Pancreas (tissue), 10 donors: ENCODE results near the gene BFSP2. TPM values are rescaled to one million over a fixed set of nuclear protein-coding genes. Genes with fewer than 3 reads are reported as not detected.
A peak's percentile ranks its signal among the peaks of the same experiment; 100 is the strongest.

ENCODE experiments used
- ATAC-seq, 4 donors: fragments of 200-7000 bp; cut with Tn5 transposase; one replicate each; pipeline versions ENCODE4 v1.8.0 to v1.9.1; 2020; ENCODE audit warnings: mild to moderate bottlenecking in 4 of 4, moderate library complexity in 4 of 4
- DNase-seq, 6 donors: peaks; one replicate each; pipeline ENCODE4 v3.0.0-alpha.2; 2020
- FAIRE-seq: peaks from 2 replicates; lab custom pipeline; 2012; peaks lifted over from hg19 to GRCh38; lab: Jason Lieb, UNC
- H3K27ac ChIP-seq, 4 donors: fragments of 200-600 bp; sonication (generic); 1 replicate in 3 of 4; 2 replicates in 1 of 4; pipeline versions ENCODE4 v1.5.0 to v1.8.0; 2020
- H3K27me3 ChIP-seq, 4 donors: fragments of 200-600 bp; one replicate each; pipeline ENCODE4 v1.8.0; 2021
- H3K36me3 ChIP-seq, 3 donors: fragments of 200-600 bp; sonication (generic) in 1 of 3; one replicate each; pipeline versions ENCODE4 v1.5.0 to v1.8.0; 2020 to 2021
- H3K4me1 ChIP-seq, 3 donors: fragments of 200-600 bp; one replicate each; pipeline ENCODE4 v1.8.0; 2021
- H3K4me3 ChIP-seq, 4 donors: fragments of 200-600 bp; sonication (generic) in 2 of 4; one replicate each; pipeline versions ENCODE4 v1.5.0 to v1.8.0; 2020 to 2021
- H3K9me3 ChIP-seq, 4 donors: fragments of 200-600 bp; one replicate each; pipeline ENCODE4 v1.8.0; 2021
- WGBS, 2 donors: extraction: QIAGEN DNeasy Blood & Tissue Kit; methylation state at CpG; one replicate each; pipeline ENCODE4 v1.1.7; 2013; 5-methylcytosine and 5-hydroxymethylcytosine counted together
- intact Hi-C, 3 donors: fragments of 100-400 bp; cut with DNase I; formaldehyde crosslinking; loops; one replicate each; pipeline versions ENCODE4 v1.11.1 to v1.14.2; 2022
- polyA plus RNA-seq, 2 donors: library from polyadenylated mRNA; stranded (reverse); fragments of 200-250 nt; gene quantifications; one replicate each; pipeline ENCODE4 v1.2.3, GENCODE V29; 2013
- total RNA-seq, 6 donors: library from RNA; stranded (reverse); fragmentation: NEBNext Ultra II Directional in 4 of 6; extraction: Animal tissue kit (Norgen Biotek cat#: 25700) in 4 of 6; gene quantifications; one replicate each; pipeline versions ENCODE4 v1.2.1 to v1.2.4, GENCODE V29; 2021 to 2023
- TF ChIP-seq, protein P1 (sequence below), 4 donors: fragments of 200-600 bp; sonication (generic) in 3 of 4; IDR thresholded peaks; one replicate each; pipeline versions ENCODE4 v1.5.0 to v1.8.0; 2021; ENCODE audit warnings: antibody characterized with exemption in 4 of 4
- donor health status: healthy with polysubstance abuse.
- donor health status: DM: no; HTN: no; CAD: no; lungs with moderate emphysema.
- donor health status: DM: no; HTN: no; CAD: no.
- donor health status: control.
- donor health status: control.
- donor health status: Bipolar disorder and iron deficiency.
- donor health status: DM: yes; HTN: yes; CAD: no.
- donor health status: DM: no; HTN: no; CAD: no.
- donor health status: DM: no; HTN: no; CAD: no.
- donor health status: DM: yes; HTN: yes; CAD: no.

BFSP2 gene
- total and polyA plus RNA-seq, 8 donors = not detected

DNA sequence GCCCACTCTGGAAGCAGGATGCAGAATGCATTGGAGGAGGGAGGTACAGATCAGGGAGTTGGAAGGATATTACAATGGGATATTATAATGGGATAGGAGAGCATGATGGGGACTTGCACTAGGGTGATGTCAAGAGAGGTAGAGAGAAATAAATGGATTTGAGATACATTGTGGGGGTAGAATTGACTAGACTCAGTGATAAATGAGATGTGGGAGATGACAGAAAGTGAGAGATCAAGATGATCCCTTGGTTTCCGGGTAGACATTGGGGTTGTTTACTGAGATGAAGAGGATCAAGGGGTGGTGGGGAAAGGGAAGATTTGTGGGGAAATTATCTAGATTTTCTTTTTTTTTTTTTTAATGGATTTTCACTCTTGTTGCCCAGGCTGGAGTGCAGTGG is 42.7 kb downstream of the BFSP2 start:
- Histone ChIP-seq H3K4me1 (peaks cover 0 to 6% (median 0%) of the 10 kb centered on the region in 3 donors), H3K9me3 (no peaks in the 10 kb centered on the region), H3K4me3 (no peak overlapping the region), H3K36me3 (no peaks in the 10 kb centered on the region), H3K27me3 (no peaks in the 10 kb centered on the region), H3K27ac (no peak overlapping the region)
- intact Hi-C loops = no loop called here
- DNase-seq (no peak), ATAC-seq (no peak), FAIRE-seq (no peak)
- TF ChIP-seq, protein P1, sequence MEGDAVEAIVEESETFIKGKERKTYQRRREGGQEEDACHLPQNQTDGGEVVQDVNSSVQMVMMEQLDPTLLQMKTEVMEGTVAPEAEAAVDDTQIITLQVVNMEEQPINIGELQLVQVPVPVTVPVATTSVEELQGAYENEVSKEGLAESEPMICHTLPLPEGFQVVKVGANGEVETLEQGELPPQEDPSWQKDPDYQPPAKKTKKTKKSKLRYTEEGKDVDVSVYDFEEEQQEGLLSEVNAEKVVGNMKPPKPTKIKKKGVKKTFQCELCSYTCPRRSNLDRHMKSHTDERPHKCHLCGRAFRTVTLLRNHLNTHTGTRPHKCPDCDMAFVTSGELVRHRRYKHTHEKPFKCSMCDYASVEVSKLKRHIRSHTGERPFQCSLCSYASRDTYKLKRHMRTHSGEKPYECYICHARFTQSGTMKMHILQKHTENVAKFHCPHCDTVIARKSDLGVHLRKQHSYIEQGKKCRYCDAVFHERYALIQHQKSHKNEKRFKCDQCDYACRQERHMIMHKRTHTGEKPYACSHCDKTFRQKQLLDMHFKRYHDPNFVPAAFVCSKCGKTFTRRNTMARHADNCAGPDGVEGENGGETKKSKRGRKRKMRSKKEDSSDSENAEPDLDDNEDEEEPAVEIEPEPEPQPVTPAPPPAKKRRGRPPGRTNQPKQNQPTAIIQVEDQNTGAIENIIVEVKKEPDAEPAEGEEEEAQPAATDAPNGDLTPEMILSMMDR (IDR thresholded peaks at IDR 0.05) = no peak
- WGBS, 2 donors = 81 to 93% methylated on average over 1 of the region's 1 CpG

DNA sequence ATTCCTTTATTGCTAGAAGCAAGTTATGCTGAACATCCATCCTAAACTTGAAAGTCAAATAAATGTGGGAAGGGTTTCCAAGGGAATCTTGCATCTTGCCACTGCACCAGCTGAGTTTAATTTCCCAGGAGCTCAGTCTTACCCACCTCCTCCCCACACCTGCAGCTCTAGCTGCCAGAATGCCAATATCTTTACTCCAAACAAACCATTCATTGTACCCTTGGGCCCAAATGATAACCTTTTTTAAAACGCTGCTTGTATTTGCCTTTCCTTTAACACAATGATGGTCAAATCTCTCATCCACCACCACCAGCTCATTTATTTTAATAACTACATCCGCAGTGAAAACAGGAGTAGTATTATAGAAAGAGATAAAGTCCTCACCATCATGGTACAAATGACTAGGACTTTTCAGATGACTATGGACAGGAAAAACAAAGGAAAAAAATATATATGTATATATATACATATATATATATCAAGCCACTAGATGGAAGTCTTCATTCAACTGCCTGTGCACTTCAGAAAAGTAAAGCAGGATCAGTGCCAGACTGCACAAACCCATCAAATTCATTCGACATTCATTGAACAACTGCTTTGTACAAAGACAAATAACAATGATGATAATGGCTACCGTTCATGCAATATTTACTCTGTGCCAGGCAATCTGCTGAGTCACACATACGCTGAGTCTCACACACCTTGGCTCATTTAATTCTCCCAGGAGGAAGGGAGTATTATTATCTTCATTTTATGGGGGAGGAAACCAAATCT is 44.0 kb downstream of the BFSP2 start:
- FAIRE-seq (no peak), ATAC-seq (peak; percentile 89 to 93 (median 90)), DNase-seq (peak in 3 of 6 donors; percentile 30 to 67 (median 53))
- Histone ChIP-seq H3K9me3 (no peaks in the 10 kb centered on the region), H3K4me1 (peaks cover 0 to 17% (median 0%) of the 10 kb centered on the region in 3 donors), H3K27me3 (no peaks in the 10 kb centered on the region), H3K4me3 (no peak overlapping the region), H3K27ac (no peak overlapping the region), H3K36me3 (no peaks in the 10 kb centered on the region)
- WGBS, 2 donors = 9 to 10% methylated on average over 5 of the region's 5 CpGs
- intact Hi-C loops = no loop called here
- TF ChIP-seq, protein P1 (IDR thresholded peaks at IDR 0.05) = no peak

DNA sequence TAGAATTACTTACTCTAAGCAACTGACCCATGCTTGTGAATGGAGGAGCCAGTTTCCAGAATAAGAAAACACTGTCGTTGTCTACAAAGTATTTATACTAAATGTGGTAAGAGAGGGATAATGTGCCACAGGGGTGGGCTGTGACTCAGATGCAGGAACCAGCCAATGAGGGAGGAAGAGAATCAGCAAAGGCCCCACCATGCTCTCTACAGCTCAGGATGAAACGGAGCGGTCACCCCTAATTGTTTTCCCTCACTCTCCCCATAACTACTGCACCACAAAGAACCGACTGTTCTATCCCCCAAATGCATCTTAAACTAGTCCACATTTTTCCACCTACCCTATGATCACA is 44.5 kb downstream of the BFSP2 start:
- whole genome bisulfite sequencing, 2 donors = 78 to 80% methylated on average over 4 of the region's 4 CpGs
- FAIRE-seq (no peak), ATAC-seq (no peak), DNase-seq (no peak)
- Histone ChIP-seq H3K4me1 (peaks cover 0 to 17% (median 0%) of the 10 kb centered on the region in 3 donors), H3K27me3 (no peaks in the 10 kb centered on the region), H3K36me3 (no peaks in the 10 kb centered on the region), H3K27ac (no peak overlapping the region), H3K4me3 (no peak overlapping the region), H3K9me3 (no peaks in the 10 kb centered on the region)
- intact Hi-C loops = no loop called here
- TF ChIP-seq, protein P1 (IDR thresholded peaks at IDR 0.05) = no peak

DNA sequence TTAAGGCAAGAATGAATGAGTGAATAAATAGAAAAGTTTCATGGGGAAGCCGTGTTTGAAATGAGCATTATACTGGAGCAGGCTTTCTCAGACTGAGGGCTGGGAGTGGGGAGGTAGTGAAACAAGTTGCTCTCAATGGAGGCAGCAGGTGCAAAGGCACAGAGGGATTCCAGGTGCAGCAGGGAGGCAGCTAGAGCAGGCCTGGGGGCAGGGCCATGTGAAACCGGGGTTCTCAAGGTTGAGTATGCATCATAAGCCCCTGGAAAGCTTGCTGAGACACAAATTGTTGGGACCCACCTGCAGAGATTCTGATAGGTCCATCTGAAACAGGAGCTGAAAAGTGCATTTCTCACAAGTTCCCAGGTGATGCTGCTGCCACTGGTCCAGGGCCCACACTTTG is 45.3 kb downstream of the BFSP2 start:
- Histone ChIP-seq H3K9me3 (no peaks in the 10 kb centered on the region), H3K4me1 (peaks cover 0 to 17% (median 0%) of the 10 kb centered on the region in 3 donors), H3K4me3 (no peak overlapping the region), H3K27ac (no peak overlapping the region), H3K27me3 (no peaks in the 10 kb centered on the region), H3K36me3 (no peaks in the 10 kb centered on the region)
- ATAC-seq (no peak), FAIRE-seq (no peak), DNase-seq (no peak)
- TF ChIP-seq, protein P1 (IDR thresholded peaks at IDR 0.05) = no peak
- intact Hi-C loops = no loop called here
- WGBS, 2 donors = 82 to 90% methylated on average over 2 of the region's 2 CpGs
